Thyroid gland (tissue), 4 donors: ENCODE results near the gene SP5.

ENCODE experiments used
- POLR2A ChIP-seq, 2 donors: fragments of 450-650 bp; IDR thresholded peaks; one replicate each; pipeline ENCODE4 v1.6.1; 2017; ENCODE audit warnings: antibody characterized with exemption in 2 of 2, mild to moderate bottlenecking in 2 of 2, moderate library complexity in 1 of 2
- TF ChIP-seq, protein P1 (sequence below), 6 experiments: fragments of 200-600 bp in 3 of 6; fragments of 450-650 bp in 3 of 6; sonication (generic) in 3 of 6; IDR thresholded peaks; one replicate each; pipeline ENCODE4 v1.5.1; 2016 to 2019; ENCODE audit warnings: antibody characterized with exemption in 6 of 6, mild to moderate bottlenecking in 2 of 6, inconsistent platforms in 1 of 6, moderate library complexity in 1 of 6

GRCh38 chr2:170680172-170680941, 34.8 kb upstream of the SP5 start:
- TF ChIP-seq, protein P1, sequence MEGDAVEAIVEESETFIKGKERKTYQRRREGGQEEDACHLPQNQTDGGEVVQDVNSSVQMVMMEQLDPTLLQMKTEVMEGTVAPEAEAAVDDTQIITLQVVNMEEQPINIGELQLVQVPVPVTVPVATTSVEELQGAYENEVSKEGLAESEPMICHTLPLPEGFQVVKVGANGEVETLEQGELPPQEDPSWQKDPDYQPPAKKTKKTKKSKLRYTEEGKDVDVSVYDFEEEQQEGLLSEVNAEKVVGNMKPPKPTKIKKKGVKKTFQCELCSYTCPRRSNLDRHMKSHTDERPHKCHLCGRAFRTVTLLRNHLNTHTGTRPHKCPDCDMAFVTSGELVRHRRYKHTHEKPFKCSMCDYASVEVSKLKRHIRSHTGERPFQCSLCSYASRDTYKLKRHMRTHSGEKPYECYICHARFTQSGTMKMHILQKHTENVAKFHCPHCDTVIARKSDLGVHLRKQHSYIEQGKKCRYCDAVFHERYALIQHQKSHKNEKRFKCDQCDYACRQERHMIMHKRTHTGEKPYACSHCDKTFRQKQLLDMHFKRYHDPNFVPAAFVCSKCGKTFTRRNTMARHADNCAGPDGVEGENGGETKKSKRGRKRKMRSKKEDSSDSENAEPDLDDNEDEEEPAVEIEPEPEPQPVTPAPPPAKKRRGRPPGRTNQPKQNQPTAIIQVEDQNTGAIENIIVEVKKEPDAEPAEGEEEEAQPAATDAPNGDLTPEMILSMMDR (IDR thresholded peaks at IDR 0.05): no peak
- no peak for TF ChIP-seq POLR2A (IDR thresholded peaks at IDR 0.05)
